ENCODE results near the gene PARVA. TPM values are rescaled to one million over a fixed set of nuclear protein-coding genes. Genes with fewer than 3 reads are reported as not detected.

Gene PARVA
- total and polyA plus RNA-seq, 12 donors: 20.1 to 84.8 (median 67.0) TPM

DNA sequence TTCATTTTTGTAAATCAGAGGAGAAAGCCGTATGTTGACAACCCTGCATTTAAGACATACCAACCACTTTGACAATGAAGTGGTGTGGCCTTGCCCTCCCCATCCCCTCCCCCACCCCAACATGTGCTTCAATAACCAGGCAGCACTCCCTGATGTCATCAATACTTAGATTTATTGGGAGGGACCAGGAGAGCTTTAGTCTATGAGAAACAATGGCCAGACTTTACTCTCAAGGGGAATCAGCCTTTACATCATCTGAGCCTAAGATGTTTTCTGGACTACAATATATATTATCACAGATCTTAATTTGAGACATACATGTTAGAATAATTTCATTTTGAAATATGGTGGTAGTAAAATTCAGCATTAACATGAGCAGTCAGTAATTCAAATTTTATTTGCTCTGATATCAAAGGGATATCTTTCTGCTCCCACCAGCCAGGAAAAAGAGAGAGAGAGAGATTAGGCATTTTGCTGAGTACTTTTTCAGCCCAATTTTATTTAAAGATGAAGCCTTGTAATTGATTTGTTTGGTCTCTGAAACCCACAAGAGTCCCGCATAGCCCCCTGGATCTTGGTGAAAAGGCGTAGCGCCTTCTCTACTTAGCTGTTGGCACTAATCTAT is 38.1 kb downstream of the PARVA start:
- Histone ChIP-seq H3K27me3 (no peaks in the 10 kb centered on the region), H3K4me1 (peaks cover 7 to 68% (median 44%) of the 10 kb centered on the region in 9 donors), H3K4me3 (no peak overlapping the region), H3K36me3 (no peaks in the 10 kb centered on the region), H3K9me3 (no peaks in the 10 kb centered on the region), H3K27ac (no peak overlapping the region)
- ATAC-seq (no peak), DNase-seq (no peak)
- 96 to 99% methylated on average over 4 of the region's 4 CpGs for WGBS, 2 donors
- intact Hi-C loops (cut with DNase I): loop anchor here in 5 of 10 donors (10.0 kb wide), 5 partner anchors 69 to 469 kb away; partner anchors contain the start of gene TEAD1 (in 3 of the 5)
- TF ChIP-seq, protein P1, sequence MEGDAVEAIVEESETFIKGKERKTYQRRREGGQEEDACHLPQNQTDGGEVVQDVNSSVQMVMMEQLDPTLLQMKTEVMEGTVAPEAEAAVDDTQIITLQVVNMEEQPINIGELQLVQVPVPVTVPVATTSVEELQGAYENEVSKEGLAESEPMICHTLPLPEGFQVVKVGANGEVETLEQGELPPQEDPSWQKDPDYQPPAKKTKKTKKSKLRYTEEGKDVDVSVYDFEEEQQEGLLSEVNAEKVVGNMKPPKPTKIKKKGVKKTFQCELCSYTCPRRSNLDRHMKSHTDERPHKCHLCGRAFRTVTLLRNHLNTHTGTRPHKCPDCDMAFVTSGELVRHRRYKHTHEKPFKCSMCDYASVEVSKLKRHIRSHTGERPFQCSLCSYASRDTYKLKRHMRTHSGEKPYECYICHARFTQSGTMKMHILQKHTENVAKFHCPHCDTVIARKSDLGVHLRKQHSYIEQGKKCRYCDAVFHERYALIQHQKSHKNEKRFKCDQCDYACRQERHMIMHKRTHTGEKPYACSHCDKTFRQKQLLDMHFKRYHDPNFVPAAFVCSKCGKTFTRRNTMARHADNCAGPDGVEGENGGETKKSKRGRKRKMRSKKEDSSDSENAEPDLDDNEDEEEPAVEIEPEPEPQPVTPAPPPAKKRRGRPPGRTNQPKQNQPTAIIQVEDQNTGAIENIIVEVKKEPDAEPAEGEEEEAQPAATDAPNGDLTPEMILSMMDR (IDR thresholded peaks at IDR 0.05): no peak

DNA sequence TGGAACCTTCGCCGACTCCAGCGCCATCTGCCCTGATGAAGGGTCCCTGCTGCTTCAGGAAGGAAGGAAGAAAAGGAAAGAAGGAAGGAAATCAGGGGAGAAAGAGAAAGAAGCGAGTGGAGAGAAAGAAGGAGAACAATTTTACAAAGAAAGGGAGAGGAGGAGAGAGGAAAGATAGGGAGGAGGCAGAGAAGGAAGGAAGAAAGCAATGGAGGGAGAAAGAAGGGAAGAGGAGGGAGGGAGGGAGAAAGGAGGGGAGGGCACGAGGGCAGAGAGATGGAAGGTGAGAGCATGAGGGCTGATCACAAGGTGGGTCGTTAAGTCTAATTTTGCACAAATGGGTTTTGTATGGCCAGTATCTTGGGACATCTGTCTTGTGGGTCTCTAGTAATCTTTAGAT is 39.2 kb downstream of the PARVA start:
- Histone ChIP-seq H3K9me3 (no peaks in the 10 kb centered on the region), H3K4me1 (peaks cover 7 to 57% (median 34%) of the 10 kb centered on the region in 9 donors), H3K27ac (no peak overlapping the region), H3K4me3 (no peak overlapping the region), H3K27me3 (no peaks in the 10 kb centered on the region), H3K36me3 (no peaks in the 10 kb centered on the region)
- TF ChIP-seq, protein P1 (IDR thresholded peaks at IDR 0.05): no peak
- WGBS, 2 donors: 90 to 91% methylated on average over 6 of the region's 6 CpGs
- DNase-seq: no peak
- ATAC-seq: no peak
- intact Hi-C loops (cut with DNase I): loop anchor here in 5 of 10 donors (2.0 to 10.0 kb wide), 6 partner anchors 68 to 472 kb away; partner anchors contain the start of gene TEAD1 (in 3 of the 5)

DNA sequence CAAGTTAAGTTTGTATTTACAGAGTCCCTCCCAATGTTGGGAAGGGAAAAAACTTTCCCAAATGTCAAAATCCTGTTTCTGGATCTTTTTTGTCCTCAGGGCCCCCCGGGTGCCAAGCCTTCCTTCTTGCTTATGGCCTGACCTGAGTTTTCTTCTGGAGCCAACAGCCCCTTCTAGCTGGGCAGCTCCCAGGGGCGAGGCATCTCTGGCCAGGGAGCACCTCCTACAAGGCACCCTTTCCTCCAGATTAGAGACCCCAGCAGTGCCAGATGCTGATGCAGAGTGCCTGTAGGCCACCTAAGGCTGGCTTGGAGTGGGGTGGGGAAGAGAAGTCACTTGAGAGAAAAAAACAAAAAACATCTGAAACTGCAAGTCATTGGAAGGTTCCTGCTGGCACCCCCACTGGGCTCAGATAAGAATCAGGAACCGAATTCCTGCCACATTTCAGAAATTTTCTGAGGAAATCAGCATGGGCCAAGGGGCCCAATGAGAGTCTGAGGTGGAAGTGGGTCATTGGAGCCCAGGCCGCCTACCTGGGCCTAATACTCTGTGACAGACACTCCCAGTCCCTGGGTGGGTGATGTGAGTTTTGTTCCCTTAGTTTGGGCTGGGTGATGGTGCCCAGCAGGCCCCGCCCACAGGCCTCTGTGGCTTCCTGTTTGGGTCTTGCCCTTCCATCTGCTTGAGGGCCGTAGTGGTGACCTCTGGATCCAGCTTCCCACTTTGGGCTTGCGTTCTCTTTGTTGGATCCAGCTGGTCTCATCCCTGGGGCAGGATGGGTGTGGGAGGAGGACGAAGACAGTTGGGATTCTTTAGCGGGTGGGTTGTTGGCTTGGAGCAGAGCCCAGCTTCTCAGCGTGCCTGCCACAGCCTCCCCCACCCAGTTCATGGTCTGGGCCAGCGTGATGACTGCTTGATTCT is 40.6 kb downstream of the PARVA start:
- WGBS, 2 donors: 67 to 68% methylated on average over 11 of the region's 11 CpGs
- intact Hi-C loops (cut with DNase I): loop anchor here in 5 of 10 donors (2.0 to 10.0 kb wide), 6 partner anchors 67 to 471 kb away; partner anchors contain the start of gene TEAD1 (in 3 of the 5)
- Histone ChIP-seq H3K36me3 (no peaks in the 10 kb centered on the region), H3K27ac (peak overlapping the region in 2 of 10 donors; percentile 13 to 19), H3K9me3 (no peaks in the 10 kb centered on the region), H3K4me1 (peaks cover 7 to 44% (median 21%) of the 10 kb centered on the region in 9 donors), H3K27me3 (no peaks in the 10 kb centered on the region), H3K4me3 (no peak overlapping the region)
- ATAC-seq: peak in 7 of 8 donors; percentile 20 to 71 (median 49)
- TF ChIP-seq, protein P1 (IDR thresholded peaks at IDR 0.05): no peak
- no peak for DNase-seq

DNA sequence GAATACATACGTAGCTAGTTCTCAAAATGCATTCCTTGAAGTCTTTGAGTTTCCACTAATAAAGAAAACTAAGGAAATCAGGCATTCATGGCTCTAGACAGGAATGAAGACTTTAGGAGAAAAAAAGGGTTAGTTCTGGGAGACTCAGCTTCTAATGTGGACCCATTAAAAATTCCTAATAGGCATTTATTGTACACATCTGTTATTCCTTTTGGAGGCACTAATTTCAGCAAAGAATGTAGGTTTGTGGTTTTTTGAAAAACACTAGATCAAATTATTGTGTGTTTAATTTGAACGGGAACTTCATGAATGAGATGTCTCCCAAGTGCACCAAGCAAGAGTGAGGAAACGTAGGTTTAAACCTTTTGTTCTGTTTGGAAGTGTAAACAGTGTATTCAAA is 42.7 kb downstream of the PARVA start:
- no peaks in the 10 kb centered on the region for H3K27me3 ChIP-seq
- DNase-seq (no peak), ATAC-seq (no peak)
- peaks cover 0 to 36% (median 15%) of the 10 kb centered on the region in 9 donors for H3K4me1 ChIP-seq
- TF ChIP-seq, protein P1 (IDR thresholded peaks at IDR 0.05): no peak
- 96 to 98% methylated on average over 3 of the region's 3 CpGs for WGBS, 2 donors
- H3K4me3 ChIP-seq: no peak overlapping the region
- no peak overlapping the region for H3K27ac ChIP-seq
- no peaks in the 10 kb centered on the region for H3K9me3 ChIP-seq
- intact Hi-C loops (cut with DNase I): no loop called here
- H3K36me3 ChIP-seq: no peaks in the 10 kb centered on the region
